Amniotic epithelial cell (primary cell): ENCODE measurements around the gene MRNIP.

Experiments
- DNase-seq: peaks from one replicate; pipeline ENCODE4 v3.0.0-alpha.2; 2010; ENCODE audit warnings: low read depth

The MRNIP gene

GRCh38 chr5:179821298-179822058 is 37.1 kb downstream of the MRNIP start:
- DNase-seq: peak; percentile 88

DNA sequence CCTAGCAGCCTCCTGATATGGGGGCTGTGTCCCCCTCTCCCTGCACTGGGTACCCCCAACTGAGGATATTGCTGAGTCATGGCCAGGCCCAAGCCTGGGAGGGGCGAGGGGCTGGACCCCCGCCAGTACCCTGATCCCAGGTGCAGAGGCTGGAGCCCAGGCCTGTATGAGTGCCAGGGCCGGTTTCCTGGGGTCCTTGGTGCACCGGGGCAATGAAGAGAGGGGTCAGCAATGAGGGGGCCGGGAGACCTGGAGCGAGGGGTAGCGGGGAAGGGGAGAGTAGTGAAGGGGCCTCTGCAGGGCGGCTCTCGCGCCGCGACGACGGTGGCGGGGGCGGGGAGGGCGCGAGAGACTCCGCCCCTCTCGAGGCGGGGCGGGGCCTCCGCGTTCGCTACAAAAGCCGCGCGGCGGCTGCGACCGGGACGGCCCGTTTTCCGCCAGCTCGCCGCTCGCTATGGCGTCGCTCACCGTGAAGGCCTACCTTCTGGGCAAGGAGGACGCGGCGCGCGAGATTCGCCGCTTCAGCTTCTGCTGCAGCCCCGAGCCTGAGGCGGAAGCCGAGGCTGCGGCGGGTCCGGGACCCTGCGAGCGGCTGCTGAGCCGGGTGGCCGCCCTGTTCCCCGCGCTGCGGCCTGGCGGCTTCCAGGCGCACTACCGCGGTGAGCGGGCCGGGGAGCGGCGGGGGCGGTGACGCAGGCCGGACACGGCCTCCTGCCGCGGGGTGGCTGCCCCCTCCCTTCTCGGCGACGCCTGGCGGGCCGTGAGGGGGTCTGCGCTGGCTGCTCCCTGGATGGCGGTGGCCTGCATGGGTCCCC is 37.9 kb downstream of the MRNIP start, which contains the start of gene SQSTM1:
Gene SQSTM1 (plus strand): TSS at position 423 of the 815 bp plus-strand sequence. CDS start 32 bp downstream, at position 455.
- peak; percentile 67 for DNase-seq

- DNase-seq: no peak
Observed at GRCh38 chr5:179820127-179820482, 38.5 kb downstream of the MRNIP start.

- peak; percentile 73 for DNase-seq
Observed at GRCh38 chr5:179819296-179820126, 39.1 kb downstream of the MRNIP start.

- DNase-seq: peak; percentile 93
Observed at GRCh38 chr5:179818746-179819295, 39.8 kb downstream of the MRNIP start.

DNA sequence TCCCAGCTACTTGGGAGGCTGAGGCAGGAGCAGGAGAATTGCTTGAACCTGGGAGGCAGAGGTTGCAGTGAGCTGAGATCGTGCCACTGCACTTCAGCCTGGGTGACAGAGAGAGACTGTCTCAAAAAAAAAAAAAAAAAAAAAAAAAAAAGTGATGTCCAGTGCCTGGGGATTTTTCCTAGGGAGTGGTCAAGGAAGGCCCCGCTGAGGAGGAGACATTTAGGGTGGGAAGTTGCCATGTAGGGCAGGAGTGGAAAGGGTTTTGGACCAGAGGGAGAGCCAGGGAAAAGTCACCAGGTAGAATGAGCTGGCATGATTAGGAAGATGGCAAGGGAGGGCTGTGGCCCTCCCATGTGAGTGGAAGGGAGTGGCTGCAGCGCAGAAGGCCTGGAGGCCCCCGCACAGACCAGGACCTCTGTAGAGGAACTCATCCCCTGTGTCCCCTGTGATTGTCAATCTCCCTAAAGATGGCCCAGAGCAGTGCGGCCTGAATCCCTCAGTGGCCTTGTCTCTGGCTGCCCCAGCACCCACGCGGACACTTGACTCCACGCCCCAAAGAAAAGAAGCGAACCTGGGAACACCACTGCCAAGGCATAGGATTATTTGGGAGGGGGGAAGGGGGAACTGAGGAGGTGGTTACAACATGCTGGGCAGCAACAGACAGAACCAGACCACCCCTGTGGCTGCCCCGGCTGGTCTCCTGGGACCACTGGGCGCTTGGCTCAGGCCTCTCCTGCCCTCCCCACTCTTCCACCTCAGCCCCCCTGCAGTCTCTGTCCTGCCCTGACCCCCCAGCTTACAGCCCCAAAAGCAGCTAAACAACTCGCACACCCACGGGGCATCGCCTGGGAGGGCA is 40.5 kb downstream of the MRNIP start:
- no peak for DNase-seq

DNA sequence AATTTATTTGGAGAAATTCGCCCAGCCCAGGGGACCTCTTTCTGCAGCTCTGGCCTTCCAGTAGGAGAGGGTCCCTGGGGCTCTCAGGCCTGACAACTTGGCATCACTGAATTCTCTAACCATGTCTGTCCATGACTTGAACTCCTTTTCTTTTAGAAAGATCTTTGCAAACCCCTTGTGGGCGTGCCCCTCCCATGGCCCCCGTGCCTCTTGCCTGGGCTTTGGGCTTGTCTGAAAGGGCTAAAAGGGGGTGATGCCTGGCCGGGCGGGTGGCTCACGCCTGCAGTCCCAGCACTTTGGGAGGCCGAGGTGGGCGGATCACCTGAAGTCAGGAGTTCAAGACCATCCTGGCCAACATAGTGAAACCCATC is 41.2 kb downstream of the MRNIP start:
- DNase-seq: no peak

- no peak for DNase-seq
Observed at GRCh38 chr5:179816796-179817469, 41.7 kb downstream of the MRNIP start.

DNA sequence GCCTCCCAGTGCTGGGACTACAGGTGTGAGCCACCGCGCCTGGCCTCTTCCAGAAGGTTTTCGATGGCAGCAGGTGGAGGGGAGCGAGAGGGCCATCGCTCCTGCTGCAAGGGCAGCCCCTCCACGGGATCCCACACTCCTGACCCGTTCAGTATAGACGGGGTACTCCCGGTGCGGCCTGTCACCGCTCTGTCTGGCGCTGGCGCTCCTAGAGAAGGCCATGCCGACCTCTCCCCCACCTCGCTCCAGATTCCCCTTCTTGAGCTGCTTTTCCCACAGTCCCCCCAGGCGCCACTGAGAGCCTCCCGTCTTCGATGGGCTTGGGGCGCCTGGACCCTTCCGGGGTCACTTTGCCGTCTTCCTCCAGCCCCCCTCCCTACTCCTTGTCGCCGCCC is 42.2 kb downstream of the MRNIP start:
- no peak for DNase-seq

GRCh38 chr5:179815491-179816249 is 42.9 kb downstream of the MRNIP start:
- no peak for DNase-seq

DNA sequence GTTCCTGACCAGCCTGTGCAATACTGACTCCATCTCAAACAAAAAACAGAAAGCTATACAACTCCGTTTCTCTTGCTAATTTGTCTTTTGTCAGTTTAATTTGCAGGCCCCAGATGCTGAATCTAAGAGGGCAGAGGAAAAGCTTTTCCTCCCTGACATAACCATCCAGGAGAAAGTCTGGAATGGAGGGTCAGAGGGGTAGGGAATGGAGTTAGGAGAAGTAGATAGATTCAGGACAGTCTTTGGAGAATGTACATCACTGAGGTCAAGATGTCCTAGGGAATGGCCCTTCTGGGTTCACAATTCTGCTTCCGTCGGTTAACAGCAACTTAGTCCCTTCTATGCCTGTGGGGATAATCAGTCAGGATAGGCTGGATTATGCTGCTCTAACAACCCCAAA is 44.5 kb downstream of the MRNIP start:
- DNase-seq: no peak

- DNase-seq: no peak
Observed at GRCh38 chr5:179812997-179813607, 45.5 kb downstream of the MRNIP start.

DNA sequence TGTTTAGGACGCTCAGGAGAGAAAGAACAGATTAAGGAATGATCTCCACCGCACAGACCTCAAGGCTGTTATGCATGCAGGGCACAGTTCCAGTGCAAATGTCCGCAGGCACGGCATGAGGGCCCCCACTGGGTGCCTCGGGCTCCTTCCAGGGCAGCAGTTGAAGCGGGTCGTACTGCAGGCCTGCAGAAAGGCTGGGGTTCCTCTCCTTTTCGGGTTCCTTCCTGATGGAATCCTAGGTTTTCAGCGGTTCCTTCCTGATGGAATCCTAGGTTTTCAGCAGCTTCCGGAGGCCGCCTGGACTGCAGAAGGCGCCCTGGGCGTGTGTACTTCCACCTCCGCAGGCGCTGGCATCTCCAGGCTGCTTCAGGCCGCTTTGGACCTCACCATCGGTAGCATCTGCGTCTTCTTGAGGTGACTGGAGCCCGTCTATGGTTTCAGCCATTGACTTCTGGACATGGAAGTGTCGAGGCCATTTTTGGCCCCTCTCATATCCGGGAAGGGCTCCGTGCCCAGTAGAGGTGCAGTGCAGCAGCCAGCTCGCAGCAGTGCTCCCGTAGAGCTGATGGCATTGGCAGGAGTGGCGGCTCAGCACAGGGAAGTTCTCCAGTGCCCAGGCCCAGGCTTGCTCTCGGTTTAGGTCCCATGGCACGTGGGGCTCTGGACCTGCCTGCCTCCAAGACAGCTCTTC is 46.3 kb downstream of the MRNIP start:
- DNase-seq: no peak

GRCh38 chr5:179806250-179807048 is 52.2 kb downstream of the MRNIP start, which contains the start of gene MGAT4B:
Gene MGAT4B (minus strand): TSS chr5:179806866. CDS start chr5:179806583, 283 bp downstream.
- peak; percentile 64 for DNase-seq

- no peak for DNase-seq
Observed at GRCh38 chr5:179805529-179806249, 52.9 kb downstream of the MRNIP start.

- no peak for DNase-seq
Observed at GRCh38 chr5:179805070-179805528, 53.5 kb downstream of the MRNIP start.

DNA sequence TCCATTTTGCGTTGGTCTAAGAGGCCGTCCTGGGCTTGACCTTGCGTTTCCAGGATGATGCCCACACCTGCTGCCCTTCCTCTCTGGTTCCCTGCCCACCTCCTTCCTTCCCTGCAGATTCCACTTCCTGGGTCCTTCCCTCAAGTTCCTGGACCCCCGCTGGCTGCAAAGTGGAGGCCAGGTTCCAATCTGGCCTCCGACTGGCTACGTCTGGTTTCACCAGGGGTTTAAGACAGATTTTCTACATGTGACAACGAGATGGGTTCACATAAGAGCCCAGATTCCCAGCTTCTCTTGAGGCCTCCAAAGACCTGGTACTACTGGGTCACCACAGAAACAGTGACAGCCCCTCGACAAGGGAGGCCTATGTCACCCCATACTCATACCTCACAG is 54.1 kb downstream of the MRNIP start:
- no peak for DNase-seq
